ENCODE measurements around the gene DAPP1. TPM values are rescaled to one million over a fixed set of nuclear protein-coding genes. Genes with fewer than 3 reads are reported as not detected.

DAPP1 gene
- total RNA-seq, 6 experiments from 2014 or later, result 0.12 to 1.5 (median 0.73) TPM

DNA sequence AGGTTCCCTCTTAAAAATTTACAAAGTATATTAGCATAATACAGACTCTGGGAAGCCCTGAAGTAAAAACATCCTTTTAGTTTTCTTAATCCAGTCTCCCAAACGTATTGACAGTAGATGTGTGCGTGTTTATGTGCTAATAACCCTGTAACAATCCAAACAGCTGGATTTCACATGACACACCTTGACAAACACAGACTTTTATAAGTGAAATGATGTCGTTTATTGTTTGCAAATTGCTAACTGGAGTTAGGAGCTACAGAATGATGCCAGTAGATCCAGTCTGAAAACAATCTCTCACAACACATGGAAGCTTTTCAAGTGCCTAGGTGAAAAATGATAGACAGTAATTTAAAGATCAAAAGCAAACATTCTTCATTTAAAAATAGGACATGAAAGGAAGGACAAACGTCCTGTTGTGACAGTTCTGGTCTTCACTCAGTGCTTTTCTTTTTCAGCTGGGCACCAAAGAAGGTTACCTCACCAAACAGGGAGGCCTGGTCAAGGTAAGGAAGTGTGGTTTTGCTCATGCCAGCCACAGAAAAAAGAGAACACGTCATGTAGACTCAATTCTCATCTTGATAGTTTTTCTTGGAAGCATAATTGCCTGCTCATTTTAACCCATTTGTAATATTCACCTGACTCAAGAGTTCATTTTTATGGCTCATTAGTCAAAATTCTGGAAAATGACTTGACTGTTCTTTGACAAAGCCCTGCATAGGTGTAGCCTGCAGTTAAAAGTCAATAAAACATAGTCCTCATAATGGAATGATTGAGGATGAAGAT, 44.7 kb downstream of the DAPP1 start:
- DNase-seq, result no peak
- no peak overlapping the region for H3K4me3 ChIP-seq
- no peak for ATAC-seq
- H3K36me3 ChIP-seq, result no peaks in the 10 kb centered on the region
- H3K27ac ChIP-seq, result no peak overlapping the region
- WGBS (ENCODE audit: insufficient coverage, low coverage, low lambda C conversion rate, missing lambda C conversion rate), result 40% methylated on average over 5 of the region's 5 CpGs
- no peaks in the 10 kb centered on the region for H3K27me3 ChIP-seq
- no peaks in the 10 kb centered on the region for H3K4me1 ChIP-seq
- intact Hi-C loops (cut with DNase I), result no loop called here
- no peak for TF ChIP-seq POLR2A (IDR thresholded peaks at IDR 0.05)
- TF ChIP-seq, protein P1, sequence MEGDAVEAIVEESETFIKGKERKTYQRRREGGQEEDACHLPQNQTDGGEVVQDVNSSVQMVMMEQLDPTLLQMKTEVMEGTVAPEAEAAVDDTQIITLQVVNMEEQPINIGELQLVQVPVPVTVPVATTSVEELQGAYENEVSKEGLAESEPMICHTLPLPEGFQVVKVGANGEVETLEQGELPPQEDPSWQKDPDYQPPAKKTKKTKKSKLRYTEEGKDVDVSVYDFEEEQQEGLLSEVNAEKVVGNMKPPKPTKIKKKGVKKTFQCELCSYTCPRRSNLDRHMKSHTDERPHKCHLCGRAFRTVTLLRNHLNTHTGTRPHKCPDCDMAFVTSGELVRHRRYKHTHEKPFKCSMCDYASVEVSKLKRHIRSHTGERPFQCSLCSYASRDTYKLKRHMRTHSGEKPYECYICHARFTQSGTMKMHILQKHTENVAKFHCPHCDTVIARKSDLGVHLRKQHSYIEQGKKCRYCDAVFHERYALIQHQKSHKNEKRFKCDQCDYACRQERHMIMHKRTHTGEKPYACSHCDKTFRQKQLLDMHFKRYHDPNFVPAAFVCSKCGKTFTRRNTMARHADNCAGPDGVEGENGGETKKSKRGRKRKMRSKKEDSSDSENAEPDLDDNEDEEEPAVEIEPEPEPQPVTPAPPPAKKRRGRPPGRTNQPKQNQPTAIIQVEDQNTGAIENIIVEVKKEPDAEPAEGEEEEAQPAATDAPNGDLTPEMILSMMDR (IDR thresholded peaks at IDR 0.05), result no peak
- no peaks in the 10 kb centered on the region for H3K9me3 ChIP-seq

DNA sequence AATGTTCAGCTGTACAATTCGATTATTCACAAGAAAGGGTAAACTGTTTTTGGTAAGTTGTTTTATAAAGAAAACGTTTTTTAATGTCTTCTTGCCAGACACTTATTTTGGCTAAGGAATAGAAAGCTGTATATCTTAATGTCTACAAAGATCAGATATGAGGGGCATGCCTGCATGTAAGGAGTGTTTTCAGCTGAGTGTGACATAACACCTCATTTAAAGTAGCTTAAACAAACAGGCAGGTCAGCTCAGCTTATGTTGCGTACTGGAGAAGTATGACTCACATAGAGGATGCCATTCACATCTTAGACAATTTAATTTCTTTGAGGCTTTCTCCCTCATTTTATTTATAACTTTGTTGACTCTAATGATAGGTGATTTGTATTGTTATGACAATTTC, 47.2 kb downstream of the DAPP1 start:
- Histone ChIP-seq H3K27me3 (no peaks in the 10 kb centered on the region), H3K4me1 (no peaks in the 10 kb centered on the region), H3K9me3 (no peaks in the 10 kb centered on the region), H3K36me3 (no peaks in the 10 kb centered on the region), H3K4me3 (no peak overlapping the region), H3K27ac (no peak overlapping the region)
- ATAC-seq (no peak), DNase-seq (no peak)
- 59% methylated on average over 3 of the region's 3 CpGs for WGBS (ENCODE audit: insufficient coverage, low coverage, low lambda C conversion rate, missing lambda C conversion rate)
- intact Hi-C loops (cut with DNase I), result no loop called here
- TF ChIP-seq POLR2A (IDR thresholded peaks at IDR 0.05), result no peak
- TF ChIP-seq, protein P1 (IDR thresholded peaks at IDR 0.05), result no peak

DNA sequence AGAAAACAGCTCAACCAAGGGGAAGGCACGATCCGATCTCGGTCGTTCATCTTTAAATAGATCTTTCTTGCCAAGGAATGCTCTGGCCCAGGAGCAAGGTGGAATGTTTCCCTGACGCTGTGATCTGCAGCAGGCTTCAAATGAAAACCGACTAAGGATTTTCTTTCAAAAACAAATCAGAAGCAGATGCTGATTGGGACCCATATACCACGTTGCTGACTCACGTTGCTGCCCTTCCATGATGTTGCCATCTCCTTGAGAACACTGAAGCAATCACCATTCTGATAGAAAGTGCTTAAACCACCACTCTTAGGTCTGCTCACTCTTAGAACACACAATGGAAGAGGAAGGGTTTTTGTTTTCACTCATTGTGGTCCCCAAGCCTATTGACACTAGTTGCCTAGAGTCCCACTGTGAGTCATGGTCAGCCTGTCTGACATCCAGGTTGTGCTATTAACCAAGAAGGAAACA, 51.5 kb downstream of the DAPP1 start:
- ATAC-seq (no peak), DNase-seq (no peak)
- no peaks in the 10 kb centered on the region for H3K27me3 ChIP-seq
- no peak overlapping the region for H3K27ac ChIP-seq
- H3K36me3 ChIP-seq, result no peaks in the 10 kb centered on the region
- H3K9me3 ChIP-seq, result no peaks in the 10 kb centered on the region
- 67% methylated on average over 8 of the region's 8 CpGs for WGBS (ENCODE audit: insufficient coverage, low coverage, low lambda C conversion rate, missing lambda C conversion rate)
- intact Hi-C loops (cut with DNase I), result no loop called here
- H3K4me3 ChIP-seq, result no peak overlapping the region
- no peaks in the 10 kb centered on the region for H3K4me1 ChIP-seq
- TF ChIP-seq POLR2A (IDR thresholded peaks at IDR 0.05), result no peak
- TF ChIP-seq, protein P1 (IDR thresholded peaks at IDR 0.05), result no peak

DNA sequence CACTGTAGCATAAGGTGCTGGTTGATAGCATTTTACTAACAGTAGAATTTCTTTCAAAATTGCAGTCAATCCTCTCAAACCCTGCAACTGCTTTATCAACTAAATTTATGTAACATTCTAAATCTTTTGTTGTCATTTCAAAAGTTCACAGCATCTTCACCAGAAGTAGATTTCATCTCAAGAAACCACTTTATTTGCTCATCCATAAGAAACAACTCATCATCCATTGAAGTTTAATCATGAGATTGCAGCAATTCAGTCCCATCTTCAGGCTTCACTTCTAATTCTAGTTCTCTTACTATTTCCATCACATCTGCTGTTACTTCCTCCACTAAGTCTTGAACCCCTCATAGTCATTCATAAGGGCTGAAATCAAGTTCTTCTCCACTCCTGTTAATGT, 55.9 kb downstream of the DAPP1 start:
- intact Hi-C loops (cut with DNase I), result no loop called here
- H3K36me3 ChIP-seq, result no peaks in the 10 kb centered on the region
- no peaks in the 10 kb centered on the region for H3K27me3 ChIP-seq
- no peaks in the 10 kb centered on the region for H3K9me3 ChIP-seq
- ATAC-seq (no peak), DNase-seq (no peak)
- TF ChIP-seq, protein P1 (IDR thresholded peaks at IDR 0.05), result no peak
- TF ChIP-seq POLR2A (IDR thresholded peaks at IDR 0.05), result no peak
- no peak overlapping the region for H3K4me3 ChIP-seq
- no peaks in the 10 kb centered on the region for H3K4me1 ChIP-seq
- H3K27ac ChIP-seq, result no peak overlapping the region

Measured in right lobe of liver (tissue), 6 donors.